ENCODE results near the gene RPL13A.

- TF ChIP-seq CTCF (IDR thresholded peaks at IDR 0.05) (no peak), POLR2A (IDR thresholded peaks at IDR 0.05) (no peak)
Measured at GRCh38 chr19:49524812-49525455, 37.5 kb downstream of the RPL13A start.

Data from body of pancreas (tissue), 4 donors.